ENCODE measurements around the gene C22orf42. TPM values are rescaled to one million over a fixed set of nuclear protein-coding genes. Genes with fewer than 3 reads are reported as not detected.

The C22orf42 gene
- total and polyA plus RNA-seq, 5 experiments from 2014 or later, result not detected

DNA sequence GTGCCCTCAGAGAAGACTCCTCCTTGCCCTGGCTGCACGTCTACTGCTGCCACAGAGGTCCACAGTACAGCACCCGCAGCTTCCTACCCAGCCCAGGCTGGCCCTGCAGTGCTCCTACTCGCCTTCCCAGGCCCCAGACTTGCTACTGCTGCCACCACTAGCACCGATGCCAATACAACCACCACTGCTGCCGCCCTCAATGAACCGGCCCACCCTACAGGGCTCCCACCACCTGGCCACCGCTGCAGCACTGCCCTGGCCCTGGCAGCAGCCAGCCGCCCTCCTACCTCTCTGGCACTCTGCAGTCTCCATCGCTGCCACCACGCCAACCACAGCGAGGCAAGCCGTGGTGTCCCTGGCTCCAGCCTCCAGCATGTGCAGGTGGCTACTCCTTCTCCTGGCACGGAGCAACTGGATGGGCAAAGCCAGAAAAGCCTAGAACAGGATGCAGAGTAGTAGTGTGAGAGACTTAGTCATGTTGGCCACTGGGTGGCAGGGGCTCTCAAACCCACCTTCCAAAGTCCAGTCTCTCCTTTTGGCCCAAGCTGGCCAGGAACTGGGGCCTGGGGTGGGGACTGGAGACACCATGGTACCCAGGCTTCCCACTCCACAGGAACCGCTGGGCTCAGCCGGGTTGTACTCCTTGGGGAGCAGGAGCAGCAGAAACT lies 39.4 kb downstream of the C22orf42 start:
- H3K36me3 Mint-ChIP-seq, result no peaks in the 10 kb centered on the region

DNA sequence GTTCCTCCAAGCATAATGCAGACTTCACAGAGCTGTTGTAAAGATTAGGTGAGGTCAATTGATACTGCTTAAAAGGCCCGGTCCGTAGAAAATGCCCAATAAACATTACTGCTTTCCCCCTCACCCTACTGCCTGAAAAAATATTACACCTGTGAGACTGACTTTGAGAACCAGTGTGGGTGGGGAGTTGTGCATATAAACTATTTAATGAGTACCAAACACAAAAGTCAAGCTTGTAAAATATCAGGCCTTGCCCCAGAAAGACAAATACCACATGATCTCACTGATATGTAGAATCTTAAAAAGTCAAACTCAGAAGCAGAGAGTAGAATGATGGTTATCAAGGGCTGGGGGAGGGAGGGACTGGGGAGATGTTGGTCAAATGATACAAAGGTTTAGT lies 46.7 kb downstream of the C22orf42 start:
- no peak for DNase-seq
- no peaks in the 10 kb centered on the region for H3K4me1 Mint-ChIP-seq
- no peak overlapping the region for H3K4me3 Mint-ChIP-seq
- no peak overlapping the region for H3K27ac Mint-ChIP-seq
- H3K36me3 Mint-ChIP-seq, result no peaks in the 10 kb centered on the region
- no peak for ATAC-seq
- no peaks in the 10 kb centered on the region for H3K9me3 Mint-ChIP-seq
- POLR2A ChIA-PET, result no interaction called here
- H3K27me3 Mint-ChIP-seq, result peaks cover 20 to 34% (median 25%) of the 10 kb centered on the region in 5 donors

More for the DNA sequence above, 39.4 kb downstream of the C22orf42 start:
- POLR2A ChIA-PET, result no interaction called here
- no peak for ATAC-seq
- no peak overlapping the region for H3K27ac Mint-ChIP-seq
- DNase-seq, result no peak
- H3K4me3 Mint-ChIP-seq, result no peak overlapping the region
- peaks cover 0 to 13% (median 1%) of the 10 kb centered on the region in 5 donors for H3K27me3 Mint-ChIP-seq
- peaks cover 0 to 12% (median 6%) of the 10 kb centered on the region in 4 donors for H3K4me1 Mint-ChIP-seq
- no peaks in the 10 kb centered on the region for H3K9me3 Mint-ChIP-seq

DNA sequence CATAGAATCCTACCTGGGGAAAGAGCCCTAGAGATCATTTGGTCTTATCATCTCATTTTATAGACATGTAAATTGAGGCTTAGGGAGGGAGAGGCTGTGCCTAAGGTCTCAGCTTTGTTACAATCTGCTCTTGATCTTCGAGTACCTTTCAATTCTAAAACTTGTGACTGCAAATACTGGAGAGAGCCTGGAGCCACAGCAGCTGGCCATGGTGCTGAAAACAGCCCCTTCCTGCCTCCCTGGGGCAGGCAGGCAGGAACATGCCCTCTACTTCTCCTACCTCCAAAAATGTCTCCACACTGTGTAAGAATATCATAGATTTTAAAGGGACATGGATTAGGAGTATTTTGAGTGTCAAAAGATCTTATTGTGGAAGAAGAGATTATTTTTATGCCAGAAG lies 52.2 kb downstream of the C22orf42 start:
- Mint-ChIP-seq H3K9me3 (no peaks in the 10 kb centered on the region), H3K4me1 (no peaks in the 10 kb centered on the region), H3K27ac (no peak overlapping the region), H3K36me3 (no peaks in the 10 kb centered on the region), H3K4me3 (no peak overlapping the region), H3K27me3 (peaks cover 30 to 56% (median 33%) of the 10 kb centered on the region in 5 donors)
- ATAC-seq, result no peak
- DNase-seq, result no peak
- POLR2A ChIA-PET, result no interaction called here

DNA sequence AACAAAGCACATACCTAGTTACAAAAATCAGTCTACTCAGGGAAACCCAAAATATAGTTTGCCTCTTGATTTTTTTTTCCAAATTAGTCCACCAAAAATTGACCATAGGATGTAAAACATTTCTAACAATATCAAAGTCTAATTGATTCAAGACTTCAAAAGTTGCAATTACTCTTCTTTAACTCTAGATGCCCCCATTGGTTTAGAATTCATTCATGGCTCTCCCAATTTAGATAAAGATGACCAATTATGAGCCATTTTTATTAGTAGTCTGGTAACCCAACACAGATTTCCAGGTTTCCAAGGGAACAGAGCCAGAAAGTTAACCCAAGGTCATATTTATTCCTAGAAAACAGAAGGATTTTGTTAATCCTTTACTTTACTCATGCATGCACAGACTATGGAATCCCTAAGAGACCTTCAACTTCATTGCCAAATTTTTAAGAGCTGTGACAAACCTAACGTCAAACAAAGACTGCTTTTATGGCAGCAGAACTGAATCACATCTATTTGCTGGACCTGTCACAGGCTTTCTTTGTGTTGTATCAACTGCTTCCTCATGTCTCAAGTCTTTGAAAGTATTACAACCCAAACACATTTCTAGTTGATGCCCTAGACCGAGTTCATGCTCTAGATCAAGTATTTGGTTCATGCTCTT lies 55.3 kb downstream of the C22orf42 start:
- DNase-seq, result peak in 3 of 10 donors; percentile 25 to 37 (median 34)
- Mint-ChIP-seq H3K9me3 (no peaks in the 10 kb centered on the region), H3K4me1 (no peaks in the 10 kb centered on the region), H3K27ac (no peak overlapping the region), H3K27me3 (peaks cover 9 to 31% (median 24%) of the 10 kb centered on the region in 5 donors), H3K4me3 (no peak overlapping the region), H3K36me3 (no peaks in the 10 kb centered on the region)
- POLR2A ChIA-PET, result interaction anchor here (0.7 kb wide), 1 partner anchor 34 kb away, joined by 3 read pairs; no protein-coding TSS in a partner anchor
- ATAC-seq, result no peak

DNA sequence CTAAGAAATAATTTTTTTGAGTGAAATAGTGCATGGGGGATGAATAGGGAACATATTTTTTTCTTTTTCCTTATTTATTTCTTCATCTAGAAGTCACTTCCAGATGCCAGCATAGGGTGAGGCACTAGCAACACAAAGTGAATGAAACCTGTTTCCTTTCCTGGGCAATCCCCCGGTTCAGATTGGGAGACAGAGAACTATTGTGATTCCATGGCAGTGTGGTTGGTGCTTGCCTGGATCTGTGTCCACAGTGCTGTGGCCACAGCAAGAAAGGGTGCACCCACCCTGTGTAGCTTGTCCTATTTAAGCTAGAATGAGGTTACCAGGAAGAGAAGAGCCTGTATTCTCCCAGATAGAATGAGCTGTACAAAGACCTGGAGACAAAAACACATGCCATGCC lies 58.4 kb downstream of the C22orf42 start:
- peaks cover 5 to 14% (median 8%) of the 10 kb centered on the region in 5 donors for H3K27me3 Mint-ChIP-seq
- H3K27ac Mint-ChIP-seq, result no peak overlapping the region
- no peak overlapping the region for H3K4me3 Mint-ChIP-seq
- no peaks in the 10 kb centered on the region for H3K9me3 Mint-ChIP-seq
- H3K36me3 Mint-ChIP-seq, result no peaks in the 10 kb centered on the region
- ATAC-seq (no peak), DNase-seq (no peak)
- no peaks in the 10 kb centered on the region for H3K4me1 Mint-ChIP-seq
- POLR2A ChIA-PET, result no interaction called here

Other genes with a start within 250 kb of the C22orf42 start
- 10 to 100 TPM; 29.9 to 30.9 TPM for gene YWHAH, start 214.8 kb downstream of the C22orf42 start, total RNA-seq
- 10 to 100 TPM; 25.1 to 44.4 (median 32.5) TPM for gene YWHAH, start 214.8 kb downstream of the C22orf42 start, polyA plus RNA-seq
- gene SLC5A1, start 116.0 kb downstream of the C22orf42 start, total RNA-seq, result not detected
- not detected for gene SLC5A1, start 116.0 kb downstream of the C22orf42 start, polyA plus RNA-seq
- gene RFPL2, start 45.8 kb upstream of the C22orf42 start, total RNA-seq, result under 1 TPM; 0.69 to 0.81 TPM
- gene RFPL2, start 45.8 kb upstream of the C22orf42 start, polyA plus RNA-seq, result 1 to 10 TPM in 1 of 3 donors, not detected in 2; 2.4 TPM
- gene SLC5A4, start 96.0 kb upstream of the C22orf42 start, total RNA-seq, result not detected
- gene SLC5A4, start 96.0 kb upstream of the C22orf42 start, polyA plus RNA-seq, result not detected
- gene RFPL3, start 198.6 kb upstream of the C22orf42 start, total RNA-seq, result not detected
- gene RFPL3, start 198.6 kb upstream of the C22orf42 start, polyA plus RNA-seq, result not detected